ENCODE results near the gene PPIP5K1.

DNA sequence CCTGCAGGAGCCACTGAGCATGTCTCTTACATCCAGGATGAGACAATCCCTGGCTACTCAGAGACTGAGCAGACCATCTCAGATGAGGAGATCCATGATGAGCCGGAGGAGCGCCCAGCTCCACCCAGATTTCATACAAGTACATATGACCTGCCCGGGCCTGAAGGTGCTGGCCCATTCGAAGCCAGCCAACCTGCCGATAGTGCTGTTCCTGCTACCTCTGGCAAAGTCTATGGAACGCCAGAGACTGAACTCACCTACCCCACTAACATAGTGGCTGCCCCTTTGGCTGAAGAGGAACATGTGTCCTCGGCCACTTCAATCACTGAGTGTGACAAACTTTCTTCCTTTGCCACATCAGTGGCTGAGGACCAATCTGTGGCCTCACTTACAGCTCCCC, 66.4 kb downstream of the PPIP5K1 start:
- no peak for TF ChIP-seq ZNF830 (tag by site-specific recombination; IDR thresholded peaks at IDR 0.05; ENCODE audit: low read depth)
- no peak for TF ChIP-seq CTCF (tag by site-specific recombination; IDR thresholded peaks at IDR 0.05)
- no peak for TF ChIP-seq ZBTB10 (tag by site-specific recombination; IDR thresholded peaks at IDR 0.05)
- TF ChIP-seq ZNF140 (tag by site-specific recombination; IDR thresholded peaks at IDR 0.05): no peak
- TF ChIP-seq ZNF707 (tag by site-specific recombination; IDR thresholded peaks at IDR 0.05): no peak
- no peak for TF ChIP-seq KLF1 (tag by site-specific recombination; IDR thresholded peaks at IDR 0.05)

Measured in HEK293 (cell line).